CD4-positive, alpha-beta T cell treated with Interleukin-15 for 4 hours (primary cell): ENCODE measurements around the gene PAM16.
"Not testable (repeated sequence)": the region's sequence is repeated elsewhere in the genome, so short reads cannot be mapped to it uniquely, and the experiment has no call there.

Experiments
- DNase-seq: peaks from one replicate; pipeline ENCODE4 v3.0.0-alpha.2; 2020; ENCODE audit warnings: low spot score

Gene PAM16

GRCh38 chr16:4352843-4353242 lies 1.7 kb upstream of the PAM16 start:
- DNase-seq: no peak

DNA sequence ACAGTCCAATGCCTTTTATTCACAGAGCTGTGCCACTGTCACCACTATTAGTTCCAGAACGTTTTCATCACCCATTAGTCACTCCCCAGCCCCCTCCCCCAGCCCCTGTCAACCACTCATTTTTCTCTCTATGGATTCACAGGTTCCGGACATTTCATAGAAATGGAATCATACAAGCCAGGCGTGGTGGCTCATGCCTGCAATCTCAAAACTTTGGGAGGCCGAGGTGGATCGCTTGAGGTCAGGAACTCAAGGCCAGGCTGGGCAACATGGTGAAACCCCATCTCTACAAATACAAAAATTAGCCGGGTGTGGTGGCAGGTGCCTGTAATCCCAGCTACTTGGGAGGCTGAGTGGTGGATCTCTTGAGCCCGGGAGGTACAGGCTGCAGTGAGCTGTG lies 759 bp upstream of the PAM16 start:
- no peak for DNase-seq

DNA sequence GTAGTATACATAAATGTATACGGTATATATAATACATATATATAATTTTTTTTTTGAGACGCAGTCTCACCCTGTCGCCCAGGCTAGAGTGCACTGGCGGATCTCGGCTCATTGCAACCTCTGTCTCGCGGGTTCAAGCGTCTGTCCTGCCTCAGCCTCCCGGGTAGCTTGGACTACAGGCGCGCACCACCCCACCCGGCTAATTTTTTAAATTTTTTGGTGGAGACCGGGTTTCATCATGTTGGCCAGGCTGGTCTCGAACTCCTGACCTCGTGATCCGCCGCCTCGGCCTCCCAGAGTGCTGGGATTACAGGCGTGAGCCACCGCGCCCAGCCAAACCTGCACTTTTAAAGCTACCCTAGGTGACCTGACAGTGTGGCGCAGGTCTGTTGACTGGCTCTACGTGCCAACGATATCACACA lies 745 bp downstream of the PAM16 start:
- DNase-seq: no peak

GRCh38 chr16:4349332-4349731 lies 1.8 kb downstream of the PAM16 start:
- DNase-seq: no peak

DNA sequence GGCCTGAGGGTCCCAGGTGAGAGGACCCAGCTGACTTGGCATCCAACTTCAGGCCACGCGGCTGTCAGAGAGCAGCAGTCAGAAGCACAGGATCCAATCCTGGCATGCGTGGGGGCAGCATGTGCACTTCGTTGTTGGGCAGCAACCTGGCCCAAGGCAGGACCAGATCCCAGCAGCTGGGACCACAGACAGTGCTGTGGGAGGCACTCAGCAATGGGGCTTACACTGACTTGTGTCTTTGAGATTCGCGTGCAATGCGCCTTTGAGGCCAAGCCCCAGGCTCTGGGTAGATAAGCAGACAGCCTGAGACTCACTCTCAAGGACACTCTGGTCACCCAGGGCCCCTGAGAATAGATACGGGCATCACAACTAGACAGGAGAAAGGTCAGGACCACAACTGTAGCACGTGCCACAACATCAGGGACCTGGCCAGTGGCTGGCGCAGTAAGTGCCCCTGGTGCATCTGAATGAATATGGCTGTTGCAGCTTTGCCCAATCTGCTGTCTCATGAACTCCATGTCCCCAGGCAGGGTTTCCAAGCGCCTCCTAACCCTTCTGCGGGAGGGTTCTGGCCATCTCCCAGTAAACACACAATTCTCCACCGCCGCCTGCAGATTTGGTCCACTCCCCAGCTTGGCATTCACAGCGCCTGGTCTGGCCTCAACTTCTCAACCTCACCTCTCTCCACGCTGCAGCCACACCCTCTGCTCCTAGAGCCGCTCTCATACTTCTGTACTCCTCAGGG lies 3.2 kb downstream of the PAM16 start:
- no peak for DNase-seq

GRCh38 chr16:4347010-4347409 lies 4.1 kb downstream of the PAM16 start:
- DNase-seq: no peak

- DNase-seq: no peak
Measured at GRCh38 chr16:4345836-4346781, 5.0 kb downstream of the PAM16 start.

DNA sequence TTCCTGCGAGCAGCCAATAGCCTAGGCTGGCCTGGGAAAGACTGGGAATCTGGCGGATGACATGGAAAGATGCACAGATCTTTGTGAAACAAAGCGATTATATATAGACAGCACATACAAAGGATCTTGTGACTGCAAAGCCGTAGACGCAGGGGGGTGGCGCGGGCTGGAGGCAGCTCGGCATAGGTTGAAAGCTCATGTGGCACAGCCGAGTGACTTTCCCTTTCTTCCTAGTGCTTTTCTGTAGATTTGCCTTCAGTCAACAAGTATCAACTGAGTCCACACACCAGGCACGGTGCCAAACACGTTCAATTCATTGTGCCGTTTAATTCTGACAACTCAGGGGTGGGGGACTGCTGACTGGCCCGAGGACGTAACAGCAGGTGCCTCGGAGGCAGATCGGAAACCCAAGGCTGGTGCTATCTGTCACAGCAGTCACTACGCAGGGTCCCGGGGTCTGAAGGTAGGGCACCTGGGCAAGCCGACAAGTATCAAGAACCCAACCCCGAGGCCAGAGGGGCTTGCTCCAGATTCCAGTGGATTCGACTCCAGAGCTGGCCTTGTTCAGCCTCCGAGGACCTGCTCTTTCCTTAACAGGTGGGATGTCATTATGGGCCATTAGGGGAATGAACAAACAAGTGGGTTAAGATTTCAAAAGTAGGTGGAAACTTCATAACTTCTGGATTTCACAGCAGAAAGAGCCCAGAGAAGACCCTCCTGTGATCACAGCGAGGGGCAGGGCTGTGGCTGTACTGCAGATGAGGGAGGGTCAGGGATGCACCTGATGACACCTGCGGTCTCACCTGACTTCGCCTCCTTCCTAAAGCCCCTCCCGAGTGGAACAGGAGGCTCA lies 5.9 kb downstream of the PAM16 start:
- DNase-seq: no peak

- DNase-seq: not testable (repeated sequence)
Measured at GRCh38 chr16:4344300-4344982, 6.7 kb downstream of the PAM16 start.

DNA sequence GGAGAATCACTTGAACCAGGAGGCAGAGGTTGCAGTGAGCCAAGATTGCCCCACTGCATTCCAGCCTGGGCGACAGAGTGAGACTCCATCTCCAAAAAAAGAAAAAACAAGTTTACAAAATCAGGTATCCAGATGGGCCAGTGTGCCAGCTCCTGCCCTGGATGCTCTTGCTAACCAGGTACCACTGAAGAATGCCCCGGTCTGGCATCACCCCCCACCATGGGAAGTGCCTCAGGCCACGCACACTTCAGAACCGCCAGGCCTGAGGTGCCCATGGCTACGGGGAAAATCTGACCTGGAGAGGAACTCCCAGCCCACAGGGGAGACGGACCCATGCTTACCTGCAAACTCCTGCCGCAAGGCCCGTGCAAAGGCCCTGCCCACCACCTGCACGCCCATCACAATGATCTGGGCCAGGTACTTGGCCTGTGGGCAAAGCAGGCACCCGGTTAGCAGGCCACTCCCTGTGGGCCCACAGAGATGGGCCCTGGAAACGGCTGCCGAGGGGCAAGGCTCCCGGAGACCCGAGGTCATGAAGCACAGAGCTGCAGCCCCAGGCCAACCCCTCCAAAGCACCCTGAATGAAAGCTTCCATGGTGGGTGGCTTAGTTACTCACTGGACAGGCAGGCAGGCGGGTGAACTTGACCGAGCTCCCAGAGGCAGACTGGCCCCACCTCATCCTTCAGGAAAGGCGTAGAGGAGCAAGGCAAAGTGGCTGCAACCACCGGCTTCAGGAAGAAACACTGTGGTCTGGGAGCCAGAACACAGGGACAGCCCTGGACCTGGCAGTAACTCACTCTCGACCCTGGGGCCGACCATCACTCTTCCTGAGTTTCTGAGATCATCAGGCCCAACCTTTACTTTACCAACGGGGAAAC lies 8.0 kb downstream of the PAM16 start:
- no peak for DNase-seq

GRCh38 chr16:4341250-4341649 lies 9.9 kb downstream of the PAM16 start:
- DNase-seq: no peak

DNA sequence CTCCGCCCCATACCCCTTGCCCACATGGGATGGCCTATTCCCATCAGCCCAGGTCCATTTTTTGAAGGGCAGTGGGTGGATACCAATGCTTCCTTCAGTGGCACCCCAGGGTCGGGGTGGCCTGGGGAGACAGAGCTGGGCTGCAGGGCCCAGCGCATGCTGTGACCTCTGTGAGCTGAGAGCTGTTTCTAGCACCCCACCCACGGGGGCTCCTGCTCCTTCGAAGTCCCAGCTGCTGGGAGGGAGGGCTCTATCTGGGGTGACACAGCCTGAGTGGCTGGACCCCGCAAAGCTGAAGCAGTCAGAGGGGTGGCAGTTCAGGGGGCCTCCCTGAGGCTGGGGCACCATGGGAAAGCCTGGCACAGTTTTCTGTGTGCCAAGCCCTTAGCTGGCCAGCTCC lies 10.7 kb downstream of the PAM16 start:
- no peak for DNase-seq

DNA sequence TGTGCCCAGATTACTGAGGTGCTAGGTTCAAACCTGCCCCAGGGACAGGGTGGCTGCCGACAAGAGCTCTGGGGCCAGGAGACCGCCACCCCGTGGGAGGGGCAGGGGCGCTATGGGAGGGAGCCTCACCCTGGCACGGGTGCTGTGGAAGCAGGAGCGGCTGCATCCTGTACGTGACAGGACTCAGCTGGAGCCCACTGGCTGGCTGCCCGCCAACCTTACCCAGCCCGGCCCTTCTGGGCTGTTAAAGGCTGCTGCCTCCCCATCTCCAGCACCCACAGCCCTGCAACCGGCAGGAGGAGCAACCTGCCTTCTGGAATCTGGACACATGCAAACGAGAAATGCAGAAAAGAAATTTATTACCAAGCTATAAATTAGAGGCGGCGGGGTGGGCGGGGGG lies 11.2 kb downstream of the PAM16 start:
- no peak for DNase-seq

- no peak for DNase-seq
Measured at GRCh38 chr16:4339455-4339854, 11.7 kb downstream of the PAM16 start.

- DNase-seq: no peak
Measured at GRCh38 chr16:4338712-4339299, 12.3 kb downstream of the PAM16 start.

GRCh38 chr16:4338125-4338582 lies 13.0 kb downstream of the PAM16 start:
- no peak for DNase-seq

DNA sequence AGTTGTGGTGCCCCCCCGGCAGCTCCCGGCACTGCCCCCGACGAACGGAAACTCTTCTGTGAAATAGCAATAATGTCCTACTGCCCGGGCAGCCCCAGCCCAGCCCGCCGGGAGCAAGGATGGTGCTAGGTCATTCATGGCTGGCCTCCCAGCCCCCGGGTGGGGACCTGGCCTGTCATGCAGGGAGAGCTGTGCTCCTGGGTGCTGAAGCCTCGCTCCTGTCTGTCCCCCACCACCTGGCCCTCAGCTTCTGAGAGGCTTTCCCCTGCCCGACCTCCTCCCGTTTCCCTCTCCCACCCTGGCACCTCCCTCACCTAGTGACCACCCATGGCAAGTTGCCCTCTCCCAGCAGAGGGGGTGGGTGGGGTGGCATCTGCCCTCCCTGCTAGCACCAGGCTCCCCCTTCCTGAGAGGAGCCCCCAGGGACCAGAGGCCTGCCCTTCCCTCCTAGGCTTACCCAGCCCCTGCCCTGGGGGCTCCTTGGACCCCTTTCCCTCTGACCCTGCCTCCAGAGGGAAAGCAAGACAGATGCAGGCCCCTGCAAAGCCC lies 13.5 kb downstream of the PAM16 start:
- DNase-seq: no peak

- no peak for DNase-seq
Measured at GRCh38 chr16:4336701-4337539, 14.2 kb downstream of the PAM16 start.
